Measurements from ENCODE around the gene SHISA9.

- TF ChIP-seq, protein P1, sequence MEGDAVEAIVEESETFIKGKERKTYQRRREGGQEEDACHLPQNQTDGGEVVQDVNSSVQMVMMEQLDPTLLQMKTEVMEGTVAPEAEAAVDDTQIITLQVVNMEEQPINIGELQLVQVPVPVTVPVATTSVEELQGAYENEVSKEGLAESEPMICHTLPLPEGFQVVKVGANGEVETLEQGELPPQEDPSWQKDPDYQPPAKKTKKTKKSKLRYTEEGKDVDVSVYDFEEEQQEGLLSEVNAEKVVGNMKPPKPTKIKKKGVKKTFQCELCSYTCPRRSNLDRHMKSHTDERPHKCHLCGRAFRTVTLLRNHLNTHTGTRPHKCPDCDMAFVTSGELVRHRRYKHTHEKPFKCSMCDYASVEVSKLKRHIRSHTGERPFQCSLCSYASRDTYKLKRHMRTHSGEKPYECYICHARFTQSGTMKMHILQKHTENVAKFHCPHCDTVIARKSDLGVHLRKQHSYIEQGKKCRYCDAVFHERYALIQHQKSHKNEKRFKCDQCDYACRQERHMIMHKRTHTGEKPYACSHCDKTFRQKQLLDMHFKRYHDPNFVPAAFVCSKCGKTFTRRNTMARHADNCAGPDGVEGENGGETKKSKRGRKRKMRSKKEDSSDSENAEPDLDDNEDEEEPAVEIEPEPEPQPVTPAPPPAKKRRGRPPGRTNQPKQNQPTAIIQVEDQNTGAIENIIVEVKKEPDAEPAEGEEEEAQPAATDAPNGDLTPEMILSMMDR (conservative IDR thresholded peaks at IDR 0.05; ENCODE audit: low read depth, low read length) = no peak
- TF ChIP-seq EZH2 (IDR thresholded peaks at IDR 0.05; ENCODE audit: low read length, unreplicated experiment) (no peak), EZH2phosphoT487 (IDR thresholded peaks at IDR 0.05; ENCODE audit: borderline replicate concordance, low read length) (no peak)
Measured at GRCh38 chr16:13101828-13102227, 200.4 kb downstream of the SHISA9 start.
